HG03039 (cell line): Measurements from ENCODE around the gene OR13D1.
"Not testable (repeated sequence)": the region's sequence is repeated elsewhere in the genome, so short reads cannot be mapped to it uniquely, and the experiment has no call there.

Experiments used
- ATAC-seq: cut with Tn5 transposase; IDR thresholded peaks from one replicate; pipeline ENCODE4 v1.9.1; 2021; ENCODE audit warnings: mild to moderate bottlenecking, moderate library complexity; ENCODE audit not compliant: unreplicated experiment

The OR13D1 gene

DNA sequence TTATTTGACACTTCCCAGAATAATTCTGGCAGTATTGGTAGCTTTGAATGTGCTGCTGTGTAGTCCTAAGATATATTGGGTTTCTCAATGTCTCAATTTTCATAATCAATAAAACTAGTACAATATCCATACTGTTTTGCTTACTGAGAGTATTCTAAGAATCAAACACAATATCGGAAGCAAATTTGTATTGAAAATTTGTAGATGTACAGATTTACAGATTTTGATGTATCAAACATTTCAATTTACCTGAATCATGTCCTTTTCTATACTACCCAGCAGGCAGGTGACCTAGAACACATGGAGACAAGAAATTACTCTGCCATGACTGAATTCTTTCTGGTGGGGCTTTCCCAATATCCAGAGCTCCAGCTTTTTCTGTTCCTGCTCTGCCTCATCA is at the start of gene OR13D1:
TSS of gene OR13D1 (plus strand) at position 301 of the 400 bp plus-strand sequence. CDS start at position 301, 0 bp downstream.
- ATAC-seq = no peak

GRCh38 chr9:104658496-104659195 is 35.7 kb upstream of the OR13D1 start:
- no peak for ATAC-seq

DNA sequence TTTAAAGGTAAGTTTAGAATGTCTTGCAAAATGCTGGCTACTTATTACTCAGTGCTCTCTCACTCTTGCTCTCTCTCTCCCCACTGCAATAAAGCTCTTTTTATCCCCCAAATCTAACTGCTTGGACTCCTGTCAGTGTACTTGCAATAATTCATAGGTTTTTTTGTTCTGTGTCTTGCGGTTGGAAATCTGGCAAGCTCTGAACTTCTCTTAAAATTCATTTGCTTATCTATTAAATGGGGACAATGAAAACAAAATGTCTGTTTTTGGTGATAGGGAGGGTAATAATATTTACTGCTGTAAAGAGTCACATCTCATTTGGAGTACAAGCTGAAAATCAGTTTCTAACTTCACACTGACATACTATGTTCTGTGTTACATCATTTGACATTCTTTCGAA is 18.7 kb upstream of the OR13D1 start:
- ATAC-seq = no peak

GRCh38 chr9:104682642-104683041 is 11.7 kb upstream of the OR13D1 start:
- ATAC-seq = peak; percentile 71

DNA sequence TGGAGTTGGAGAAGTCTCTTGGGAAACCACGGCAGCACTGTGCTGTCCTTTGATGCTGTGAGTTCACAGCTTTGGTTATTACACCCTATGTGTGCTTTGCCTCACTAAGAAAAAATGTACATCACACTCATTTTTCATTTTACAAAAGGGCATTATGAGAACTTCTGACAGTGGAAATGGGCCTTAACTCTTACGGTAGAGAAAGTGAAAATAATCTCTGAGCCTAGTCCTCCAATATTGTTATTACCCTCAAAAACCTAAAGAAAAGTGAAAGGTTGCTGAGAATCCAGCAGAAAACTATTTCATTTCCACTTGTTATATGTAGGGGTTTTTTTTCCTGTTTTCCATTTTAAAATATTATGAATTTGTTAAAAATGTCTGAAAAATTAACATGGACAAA is 8.2 kb upstream of the OR13D1 start:
- no peak for ATAC-seq

DNA sequence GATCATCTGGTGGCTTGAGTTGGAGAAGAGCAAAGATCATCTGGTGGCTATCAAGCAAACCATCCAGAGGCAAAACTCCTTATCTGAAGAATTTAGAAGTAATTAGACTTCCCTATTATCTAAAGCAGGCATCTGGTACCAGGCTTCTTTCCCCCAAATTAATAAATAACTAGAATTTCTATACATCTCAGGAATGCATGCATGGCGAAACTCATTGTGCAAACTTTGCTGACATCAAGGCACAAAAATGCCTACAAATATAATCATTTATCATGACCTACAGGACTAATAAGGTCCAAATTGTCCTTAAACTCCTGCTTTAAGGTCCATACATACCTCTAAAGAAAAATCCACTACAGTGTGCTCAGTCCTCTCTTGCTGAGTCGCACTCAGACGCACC is 6.0 kb downstream of the OR13D1 start:
- ATAC-seq = no peak

- not testable (repeated sequence) for ATAC-seq
Observed at GRCh38 chr9:104708737-104709136, 14.4 kb downstream of the OR13D1 start.

DNA sequence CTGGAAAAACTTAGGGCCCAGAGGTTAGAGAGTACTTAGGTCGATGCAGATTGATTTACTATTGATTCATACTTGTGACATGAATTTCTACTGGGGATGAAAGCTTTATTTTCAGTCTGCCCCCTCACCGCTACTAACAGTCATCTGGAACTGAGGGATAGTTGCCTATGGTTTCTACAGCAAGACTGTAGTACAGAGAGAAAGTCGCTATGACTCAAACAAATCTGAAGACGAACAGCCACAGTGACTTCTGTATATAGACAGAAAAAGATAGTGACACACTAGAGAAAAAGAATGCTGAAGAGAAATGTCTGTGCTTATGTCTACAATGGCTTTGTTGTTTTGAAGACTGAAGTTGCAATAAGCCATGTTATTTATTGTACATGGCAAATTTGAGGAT is 17.3 kb downstream of the OR13D1 start:
- ATAC-seq = no peak

DNA sequence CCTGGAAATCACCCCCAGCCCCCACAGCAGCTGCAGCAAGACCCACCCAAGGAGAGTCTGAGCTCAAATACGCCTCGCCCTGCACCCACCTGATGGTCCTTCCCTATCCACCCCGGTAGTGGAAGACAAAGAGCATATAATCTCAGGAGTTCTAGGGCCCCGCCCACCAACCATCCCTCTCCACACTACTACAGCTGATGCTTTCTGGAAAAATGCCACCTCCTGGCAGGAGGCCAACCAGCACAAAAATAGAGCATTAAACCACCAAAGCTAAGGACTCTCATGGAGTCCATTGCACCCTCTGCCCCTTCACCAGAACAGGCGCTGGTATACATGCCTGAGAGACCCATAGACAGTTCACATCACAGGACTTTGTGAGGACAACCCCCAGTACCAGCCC is 30.7 kb downstream of the OR13D1 start:
- ATAC-seq = no peak

DNA sequence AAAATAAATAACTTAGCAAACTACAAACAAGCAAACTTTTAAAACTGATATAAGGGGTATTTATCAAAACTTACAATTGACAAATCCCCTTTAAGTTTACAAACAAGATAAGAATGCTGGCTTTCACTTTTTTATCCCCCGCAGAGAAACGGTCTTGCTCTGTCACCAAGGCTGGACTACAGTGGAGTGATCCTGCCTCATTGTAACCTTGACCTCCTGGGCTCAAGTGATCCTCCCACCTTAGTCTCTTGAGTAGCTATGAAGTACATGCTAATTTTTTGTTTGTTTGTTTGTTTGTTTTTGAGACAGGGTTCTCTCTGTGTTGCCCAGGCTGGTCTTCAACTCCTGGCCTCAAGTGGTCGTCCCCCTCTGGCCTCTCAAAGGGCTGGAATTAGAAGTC is 44.1 kb downstream of the OR13D1 start:
- no peak for ATAC-seq

- ATAC-seq = no peak
Observed at GRCh38 chr9:104740621-104741020, 46.3 kb downstream of the OR13D1 start.

GRCh38 chr9:104743376-104743985 is 49.2 kb downstream of the OR13D1 start:
- peak; percentile 30 for ATAC-seq
